Activated CD4-positive, alpha-beta T cell treated with anti-CD3 and anti-CD28 coated beads for 24 hours (primary cell): Measurements from ENCODE around the gene USP21.

ENCODE experiments used
- DNase-seq, 2 donors: peaks; one replicate each; pipeline ENCODE4 v3.0.0-alpha.2; 2020; ENCODE audit warnings: low read depth in 2 of 2

The USP21 gene

GRCh38 chr1:161193561-161194235, 34.4 kb downstream of the USP21 start:
- DNase-seq, result no peak

- DNase-seq, result no peak
Observed at GRCh38 chr1:161195171-161195570, 35.9 kb downstream of the USP21 start.

- no peak for DNase-seq
Observed at GRCh38 chr1:161196111-161196510, 36.8 kb downstream of the USP21 start.

- DNase-seq, result no peak
Observed at GRCh38 chr1:161196521-161197451, 37.5 kb downstream of the USP21 start.

GRCh38 chr1:161197560-161198193, 38.4 kb downstream of the USP21 start:
- no peak for DNase-seq

GRCh38 chr1:161198194-161198896, 39.0 kb downstream of the USP21 start:
- DNase-seq, result no peak

- DNase-seq, result no peak
Observed at GRCh38 chr1:161198897-161199431, 39.7 kb downstream of the USP21 start, which contains the start of gene ADAMTS4. TSS of gene ADAMTS4 (minus strand) at chr1:161199054. CDS start at chr1:161198627, 427 bp downstream.

GRCh38 chr1:161199506-161200139, 40.3 kb downstream of the USP21 start:
- DNase-seq, result no peak

- DNase-seq, result no peak
Observed at GRCh38 chr1:161200421-161200991, 41.2 kb downstream of the USP21 start.

- no peak for DNase-seq
Observed at GRCh38 chr1:161200992-161201835, 41.9 kb downstream of the USP21 start.

- peak; percentile 88 to 89 for DNase-seq
Observed at GRCh38 chr1:161201836-161202712, 42.8 kb downstream of the USP21 start, which contains the start of gene NDUFS2. TSS of gene NDUFS2 (plus strand) at chr1:161202367. CDS start at chr1:161202386, 19 bp downstream.

- DNase-seq, result no peak
Observed at GRCh38 chr1:161206411-161207140, 47.3 kb downstream of the USP21 start.

GRCh38 chr1:161207173-161207572, 47.9 kb downstream of the USP21 start:
- no peak for DNase-seq

GRCh38 chr1:161209790-161210409, 50.6 kb downstream of the USP21 start:
- DNase-seq, result peak; percentile 61 to 64

- DNase-seq, result no peak
Observed at GRCh38 chr1:161214369-161214768, 55.1 kb downstream of the USP21 start.

- no peak for DNase-seq
Observed at GRCh38 chr1:161215076-161215475, 55.8 kb downstream of the USP21 start, which contains the start of gene FCER1G. TSS of gene FCER1G (plus strand) at chr1:161215295. CDS start at chr1:161215322, 27 bp downstream.
